ENCODE measurements around the gene NTRK3.

The NTRK3 gene

GRCh38 chr15:88257311-88258092, 963 bp upstream of the NTRK3 start:
- DNase-seq (ENCODE audit: low read depth) = no peak

DNA sequence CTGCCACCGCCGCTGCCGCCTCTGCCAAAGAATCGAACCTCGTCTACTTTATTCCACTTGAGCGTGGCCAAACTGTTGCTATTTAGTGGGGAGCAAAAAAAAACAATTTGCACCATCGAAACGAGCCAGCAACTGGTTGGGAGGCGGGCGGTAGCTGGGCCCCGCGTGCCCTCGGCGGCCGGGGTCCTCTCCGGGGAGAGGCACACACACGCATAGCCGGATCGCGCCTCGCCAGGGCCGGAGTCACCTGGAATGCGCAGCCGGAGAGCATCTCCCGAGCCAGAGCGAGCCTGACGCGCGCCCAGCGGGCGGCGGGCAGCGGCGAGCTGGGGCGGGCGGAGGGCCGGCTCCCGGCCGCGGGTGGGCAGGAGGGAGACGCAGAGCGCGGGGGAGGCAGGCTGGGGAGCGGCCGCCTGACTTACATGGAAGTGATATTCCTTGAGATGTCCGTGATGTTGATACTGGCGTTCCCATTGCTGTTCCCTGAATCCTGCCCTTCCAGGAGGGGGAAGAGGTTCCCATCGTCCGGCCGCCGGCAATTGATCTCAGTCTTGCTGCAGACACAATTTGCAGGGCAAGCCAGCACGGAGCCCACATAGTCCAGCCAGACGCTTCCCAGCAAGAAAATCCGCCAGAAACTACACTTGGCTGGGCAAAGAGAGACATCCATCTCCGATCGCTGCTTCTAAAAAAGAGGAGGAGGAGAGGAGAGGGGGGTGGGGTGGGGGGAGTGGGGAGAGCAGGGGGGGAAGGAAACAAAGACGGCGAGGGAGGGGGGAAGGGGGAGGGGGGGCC, 858 bp downstream of the NTRK3 start:
- no peak for DNase-seq (ENCODE audit: low read depth)

DNA sequence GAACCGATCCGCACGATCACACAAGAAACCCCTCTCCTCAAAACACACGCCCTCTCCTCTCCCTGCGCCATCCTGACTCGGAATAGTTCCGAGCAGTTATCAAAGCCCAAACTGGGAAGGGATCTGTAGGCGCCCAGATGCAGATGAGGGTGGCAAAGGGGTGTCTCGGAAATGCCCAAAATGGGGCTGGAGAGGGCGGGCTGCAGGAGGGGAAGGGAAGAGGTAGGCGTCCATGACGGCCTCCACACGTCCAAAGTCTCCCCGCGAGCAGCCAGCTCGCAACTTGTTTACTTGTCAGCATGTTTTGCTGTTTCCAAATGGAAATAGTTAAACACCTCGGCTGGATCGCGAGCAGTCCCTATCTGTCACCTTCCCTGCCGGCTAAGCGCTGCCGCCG, 1.5 kb downstream of the NTRK3 start:
- no peak for DNase-seq (ENCODE audit: low read depth)

DNA sequence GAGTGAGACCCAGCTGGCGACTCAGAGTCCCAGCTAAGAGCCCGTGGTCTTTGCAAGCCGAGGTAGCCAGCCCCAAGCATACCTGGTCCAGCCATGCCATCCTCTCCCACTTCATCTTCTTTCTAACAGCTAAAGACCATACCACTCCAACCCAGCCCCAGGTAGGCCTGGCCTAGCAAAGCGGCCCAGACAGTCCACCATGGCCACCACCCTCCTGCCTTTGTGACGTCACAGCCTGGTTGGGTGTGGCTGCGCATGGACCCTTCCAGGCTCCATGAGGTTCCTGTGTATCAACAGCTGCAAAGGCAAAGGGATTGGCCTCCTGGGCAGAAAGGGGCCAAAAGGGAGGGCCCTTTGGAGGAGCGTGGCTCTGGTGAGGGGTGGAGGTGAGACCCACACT, 4.1 kb downstream of the NTRK3 start:
- DNase-seq (ENCODE audit: low read depth) = no peak

DNA sequence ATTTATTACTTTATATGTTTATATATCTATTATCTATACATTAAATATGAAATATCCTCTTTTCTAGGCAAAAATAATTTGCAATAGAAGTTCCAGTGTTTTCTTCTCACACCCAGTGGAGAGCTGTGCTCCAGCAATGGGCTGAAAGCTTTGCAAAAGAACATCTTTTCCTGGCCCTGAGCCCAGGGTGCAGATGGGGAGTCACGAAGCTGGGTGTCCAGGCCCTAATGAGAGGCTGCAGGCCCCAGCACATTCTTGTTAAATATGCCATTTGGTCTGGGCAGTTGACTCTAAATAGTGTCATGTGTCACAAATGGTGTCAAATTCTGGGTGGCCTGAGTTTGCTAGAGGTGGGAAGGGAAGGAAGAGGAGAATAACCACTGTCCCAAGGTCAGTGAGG, 5.7 kb downstream of the NTRK3 start:
- DNase-seq (ENCODE audit: low read depth) = no peak

- DNase-seq (ENCODE audit: low read depth) = no peak
Observed at GRCh38 chr15:88249220-88249619, 7.3 kb downstream of the NTRK3 start.

GRCh38 chr15:88247914-88248313, 8.6 kb downstream of the NTRK3 start:
- no peak for DNase-seq (ENCODE audit: low read depth)

GRCh38 chr15:88246666-88247446, 9.7 kb downstream of the NTRK3 start:
- DNase-seq (ENCODE audit: low read depth) = peak; percentile 53

DNA sequence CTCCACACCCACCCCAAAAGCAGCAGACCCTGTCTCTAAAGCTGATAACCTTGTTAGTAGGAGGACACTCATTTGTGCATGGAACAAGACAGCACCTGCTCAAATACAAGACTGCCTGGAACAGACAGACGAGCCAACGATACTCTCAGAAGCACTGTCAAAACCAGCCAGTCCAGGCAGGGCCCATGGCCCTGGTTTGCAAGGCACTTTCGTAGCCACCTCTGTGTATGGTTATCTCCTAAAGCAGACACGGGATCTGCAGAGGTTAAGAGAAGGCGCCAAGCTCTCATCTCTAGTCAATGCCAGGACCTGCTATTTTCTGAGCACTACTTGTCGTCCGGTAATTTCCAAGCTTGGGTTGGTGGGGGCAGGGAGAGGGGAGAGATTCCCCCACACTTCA, 10.5 kb downstream of the NTRK3 start:
- DNase-seq (ENCODE audit: low read depth) = no peak

DNA sequence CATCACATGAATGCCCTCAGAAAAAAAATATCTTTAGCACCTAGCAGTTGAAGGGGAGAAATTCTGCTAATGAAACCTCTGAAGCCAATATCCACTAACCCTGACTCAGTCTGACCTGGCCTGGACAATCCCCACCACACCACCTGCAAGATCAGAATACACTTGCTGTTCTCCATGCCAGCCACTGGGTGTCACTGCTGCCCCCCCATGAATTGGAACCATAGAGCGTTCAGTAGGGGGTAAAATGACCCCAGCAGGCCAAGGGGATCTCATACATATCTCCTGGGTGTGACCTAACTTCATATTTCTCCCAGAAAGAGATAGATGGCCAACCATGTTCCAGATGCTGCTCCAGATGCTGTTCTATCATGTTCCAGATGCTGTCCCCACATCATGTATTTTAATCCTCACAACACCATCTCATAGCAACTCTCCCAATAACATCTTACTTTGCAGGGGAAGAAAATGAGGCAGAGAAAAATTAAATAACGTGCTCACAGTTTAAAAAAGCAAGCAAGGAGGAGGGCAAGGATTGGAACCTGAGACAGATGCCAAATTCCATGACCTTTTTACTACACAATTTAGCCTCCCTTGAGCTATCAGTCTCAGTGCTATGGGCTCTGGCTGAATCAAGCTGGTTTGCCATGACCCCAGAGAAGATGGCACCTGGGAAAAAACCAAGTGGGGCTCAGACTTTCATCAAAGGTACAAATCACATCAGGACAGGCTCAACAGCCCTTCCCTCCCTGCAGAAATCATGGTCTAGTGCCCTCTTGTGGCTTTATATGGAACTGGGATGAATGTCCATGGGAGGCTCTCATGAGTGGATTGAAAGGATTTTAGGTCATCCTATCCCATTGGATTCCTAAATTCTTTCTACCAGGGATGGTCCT, 12.4 kb downstream of the NTRK3 start:
- DNase-seq (ENCODE audit: low read depth) = no peak

GRCh38 chr15:88242586-88243555, 13.7 kb downstream of the NTRK3 start:
- DNase-seq (ENCODE audit: low read depth) = no peak

GRCh38 chr15:88241461-88241860, 15.1 kb downstream of the NTRK3 start:
- DNase-seq (ENCODE audit: low read depth) = no peak

- no peak for DNase-seq (ENCODE audit: low read depth)
Observed at GRCh38 chr15:88241060-88241459, 15.5 kb downstream of the NTRK3 start.

DNA sequence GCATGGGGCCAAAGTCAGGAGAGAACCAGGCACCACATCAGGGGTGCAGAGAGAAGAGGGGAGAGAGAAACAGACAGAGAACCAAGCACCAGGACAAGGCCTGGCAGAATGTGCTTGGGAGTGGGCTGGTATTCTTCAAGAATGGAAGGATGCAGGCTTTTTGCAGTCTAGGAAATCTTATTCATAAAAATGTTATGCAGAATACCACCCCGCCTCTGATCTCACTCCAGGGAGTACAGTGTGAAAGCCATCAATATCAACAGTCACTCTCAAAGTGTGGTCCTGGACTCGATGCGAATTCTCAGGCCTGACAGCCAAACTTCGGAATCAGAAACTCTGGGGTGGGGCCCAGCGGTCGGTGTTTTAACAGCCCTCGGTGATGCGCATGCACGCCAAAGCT, 16.9 kb downstream of the NTRK3 start:
- DNase-seq (ENCODE audit: low read depth) = no peak

- no peak for DNase-seq (ENCODE audit: low read depth)
Observed at GRCh38 chr15:88238618-88239430, 17.7 kb downstream of the NTRK3 start.

GRCh38 chr15:88234711-88235110, 21.8 kb downstream of the NTRK3 start:
- DNase-seq (ENCODE audit: low read depth) = no peak

- no peak for DNase-seq (ENCODE audit: low read depth)
Observed at GRCh38 chr15:88233921-88234320, 22.6 kb downstream of the NTRK3 start.

GRCh38 chr15:88232771-88233201, 23.8 kb downstream of the NTRK3 start:
- DNase-seq (ENCODE audit: low read depth) = no peak

GRCh38 chr15:88231909-88232644, 24.5 kb downstream of the NTRK3 start:
- DNase-seq (ENCODE audit: low read depth) = no peak

Data from activated T-helper 1 cell treated with Interleukin-2 at 50 U/mL for 16 hours (primary cell).